Adipocyte (in vitro differentiated cells): ENCODE results near the gene WDFY4.

Source experiments
- DNase-seq: peaks from one replicate; pipeline ENCODE4 v3.0.0-alpha.2; 2015; ENCODE audit warnings: low read depth
- H3K27me3 ChIP-seq: replicated peaks from 2 replicates; pipeline ENCODE4 v1.7.0; 2013; ENCODE audit warnings: mild to moderate bottlenecking, low read length, moderate library complexity; ENCODE audit not compliant: control insufficient read depth, insufficient read depth
- H3K36me3 ChIP-seq: 2 replicates; pipeline ENCODE4 v1.7.0; 2013; ENCODE audit warnings: low read length, mild to moderate bottlenecking, moderate library complexity; ENCODE audit not compliant: control insufficient read depth, insufficient read depth, severe bottlenecking
- H3K4me1 ChIP-seq: 2 replicates; pipeline ENCODE4 v1.7.0; 2013; ENCODE audit warnings: mild to moderate bottlenecking, low read length, moderate library complexity; ENCODE audit not compliant: control insufficient read depth, insufficient read depth
- H3K4me3 ChIP-seq: 2 replicates; pipeline ENCODE4 v1.7.0; 2013; ENCODE audit warnings: mild to moderate bottlenecking, low read length, moderate library complexity
- H3K9ac ChIP-seq: 2 replicates; pipeline ENCODE4 v1.7.0; 2013; ENCODE audit warnings: mild to moderate bottlenecking, low read length, moderate library complexity
- H3K9me3 ChIP-seq: 2 replicates; pipeline ENCODE4 v1.7.0; 2013; ENCODE audit warnings: mild to moderate bottlenecking, low read length, moderate library complexity; ENCODE audit not compliant: control insufficient read depth

The WDFY4 gene

DNA sequence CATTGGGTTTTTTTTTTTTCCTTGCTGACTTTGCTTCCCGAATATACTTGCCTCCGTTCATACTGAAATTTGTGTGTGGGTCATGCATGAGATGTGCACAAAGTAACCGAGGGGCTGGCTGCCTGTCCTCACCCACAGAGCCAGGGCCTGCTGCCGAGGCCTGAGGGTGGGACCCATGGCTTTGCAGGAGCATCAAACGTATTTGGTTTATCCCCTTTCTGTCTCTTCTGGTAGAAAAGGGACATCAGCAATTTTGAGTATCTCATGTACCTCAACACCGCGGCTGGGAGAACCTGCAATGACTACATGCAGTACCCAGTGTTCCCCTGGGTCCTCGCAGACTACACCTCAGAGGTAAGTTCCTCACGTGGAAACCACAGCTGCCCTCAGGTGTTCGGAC lies 258.4 kb downstream of the WDFY4 start:
- H3K27me3 ChIP-seq: peaks cover 37% of the 10 kb centered on the region
- no peak overlapping the region for H3K9ac ChIP-seq
- no peaks in the 10 kb centered on the region for H3K36me3 ChIP-seq
- H3K4me1 ChIP-seq: no peaks in the 10 kb centered on the region
- DNase-seq: no peak
- H3K9me3 ChIP-seq: no peaks in the 10 kb centered on the region
- H3K4me3 ChIP-seq: no peak overlapping the region

DNA sequence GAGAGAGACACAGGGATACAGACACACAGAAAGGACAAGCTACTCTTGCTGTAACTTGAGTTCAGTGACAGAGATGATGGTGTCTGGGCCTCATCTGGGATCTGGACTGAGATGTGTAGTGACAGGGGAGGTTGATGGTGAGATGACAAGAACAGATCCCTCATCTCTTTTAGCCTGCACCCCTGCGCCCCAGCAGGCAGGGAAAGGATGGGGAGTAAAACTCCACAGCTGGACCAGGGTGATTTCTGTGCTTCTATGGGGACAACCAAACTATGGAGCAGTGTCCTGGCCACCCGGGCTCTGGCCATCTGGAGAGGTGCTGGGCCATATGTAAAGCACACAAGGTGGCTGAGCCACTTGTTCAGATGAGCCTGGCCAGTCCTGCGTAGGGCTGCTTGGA lies 259.5 kb downstream of the WDFY4 start:
- no peak overlapping the region for H3K4me3 ChIP-seq
- peaks cover 44% of the 10 kb centered on the region for H3K27me3 ChIP-seq
- H3K4me1 ChIP-seq: no peaks in the 10 kb centered on the region
- no peak for DNase-seq
- H3K9me3 ChIP-seq: no peaks in the 10 kb centered on the region
- H3K36me3 ChIP-seq: no peaks in the 10 kb centered on the region
- no peak overlapping the region for H3K9ac ChIP-seq

DNA sequence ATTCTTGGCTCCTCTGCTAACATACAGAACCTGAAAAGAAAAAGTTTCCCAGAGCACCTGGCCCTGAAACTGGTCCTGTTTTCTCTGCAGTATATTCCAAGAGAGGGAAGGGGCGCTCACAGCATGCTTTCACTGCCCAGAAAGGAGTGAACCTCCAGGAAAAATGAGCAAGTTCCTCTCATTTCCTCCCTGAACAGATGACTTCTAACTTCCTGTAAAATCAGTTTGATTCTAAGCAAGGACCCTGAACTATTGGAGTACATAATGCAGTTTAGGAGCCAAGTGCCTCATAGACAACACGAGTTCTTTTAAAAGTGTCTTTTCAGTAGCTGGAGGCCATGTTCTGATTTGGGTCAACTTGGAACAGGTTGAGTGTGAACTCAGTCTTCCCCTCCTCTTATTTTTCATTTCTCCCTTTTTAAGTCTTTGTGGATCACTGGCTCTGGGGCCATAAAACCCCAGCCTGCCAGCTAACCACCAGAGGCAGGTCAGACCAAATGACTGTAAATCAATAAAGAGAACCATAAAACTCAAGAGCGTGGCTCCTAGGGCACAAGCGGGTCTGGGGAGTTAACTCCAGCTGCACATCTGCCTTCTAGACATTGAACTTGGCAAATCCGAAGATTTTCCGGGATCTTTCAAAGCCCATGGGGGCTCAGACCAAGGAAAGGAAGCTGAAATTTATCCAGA lies 260.9 kb downstream of the WDFY4 start:
- no peak overlapping the region for H3K9ac ChIP-seq
- H3K27me3 ChIP-seq: peaks cover 54% of the 10 kb centered on the region
- no peaks in the 10 kb centered on the region for H3K36me3 ChIP-seq
- H3K9me3 ChIP-seq: no peaks in the 10 kb centered on the region
- H3K4me1 ChIP-seq: no peaks in the 10 kb centered on the region
- no peak for DNase-seq
- no peak overlapping the region for H3K4me3 ChIP-seq

DNA sequence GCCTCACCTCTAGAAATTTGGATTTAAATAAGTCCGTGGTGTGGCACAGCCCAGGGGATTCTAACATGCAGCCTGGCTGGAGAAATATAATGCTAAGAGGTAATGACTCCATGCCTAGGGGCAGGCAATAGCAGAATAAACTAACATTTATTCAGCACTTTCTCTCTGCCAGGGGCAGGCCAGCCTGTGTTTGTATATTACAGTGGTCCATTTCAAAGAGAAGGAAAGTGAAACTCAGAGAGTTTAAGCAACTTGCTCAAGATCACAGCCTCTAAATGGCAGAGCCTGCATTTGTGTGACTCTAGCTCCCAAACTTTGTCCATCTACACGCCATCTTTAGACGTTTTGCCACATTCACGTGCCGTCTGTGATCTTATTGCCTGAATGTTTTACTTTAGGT lies 261.7 kb downstream of the WDFY4 start:
- H3K9me3 ChIP-seq: no peaks in the 10 kb centered on the region
- no peaks in the 10 kb centered on the region for H3K36me3 ChIP-seq
- H3K4me1 ChIP-seq: no peaks in the 10 kb centered on the region
- no peak overlapping the region for H3K4me3 ChIP-seq
- peaks cover 58% of the 10 kb centered on the region for H3K27me3 ChIP-seq
- H3K9ac ChIP-seq: no peak overlapping the region
- no peak for DNase-seq

DNA sequence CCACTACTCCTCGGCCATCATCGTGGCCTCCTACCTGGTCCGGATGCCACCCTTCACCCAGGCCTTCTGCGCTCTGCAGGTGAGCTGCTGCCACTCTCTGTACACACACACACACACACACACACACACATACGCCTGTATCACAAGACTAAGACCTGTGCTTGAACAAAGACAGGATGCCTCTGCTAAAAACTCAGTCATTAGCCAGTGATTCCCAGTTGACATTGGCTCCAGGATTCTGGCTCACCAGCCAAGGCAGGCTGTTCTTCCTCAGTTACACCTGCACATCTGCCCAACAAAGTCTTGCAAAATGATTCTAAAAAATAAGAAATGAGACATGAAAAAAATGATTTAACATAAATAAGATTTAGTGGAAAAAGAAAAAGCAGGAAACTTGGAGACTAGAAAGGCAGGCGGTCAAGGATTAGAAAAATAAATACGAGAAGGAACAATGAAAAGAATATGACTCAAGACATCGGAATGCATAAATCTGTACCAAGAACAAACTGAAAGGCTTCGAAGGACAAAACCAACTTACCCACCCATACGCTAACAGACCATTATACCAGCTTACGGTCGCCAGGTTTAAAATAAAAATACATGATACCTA lies 262.3 kb downstream of the WDFY4 start:
- Histone ChIP-seq H3K4me3 (no peak overlapping the region), H3K9ac (no peak overlapping the region), H3K27me3 (peaks cover 63% of the 10 kb centered on the region), H3K36me3 (no peaks in the 10 kb centered on the region), H3K4me1 (no peaks in the 10 kb centered on the region), H3K9me3 (no peaks in the 10 kb centered on the region)
- no peak for DNase-seq

DNA sequence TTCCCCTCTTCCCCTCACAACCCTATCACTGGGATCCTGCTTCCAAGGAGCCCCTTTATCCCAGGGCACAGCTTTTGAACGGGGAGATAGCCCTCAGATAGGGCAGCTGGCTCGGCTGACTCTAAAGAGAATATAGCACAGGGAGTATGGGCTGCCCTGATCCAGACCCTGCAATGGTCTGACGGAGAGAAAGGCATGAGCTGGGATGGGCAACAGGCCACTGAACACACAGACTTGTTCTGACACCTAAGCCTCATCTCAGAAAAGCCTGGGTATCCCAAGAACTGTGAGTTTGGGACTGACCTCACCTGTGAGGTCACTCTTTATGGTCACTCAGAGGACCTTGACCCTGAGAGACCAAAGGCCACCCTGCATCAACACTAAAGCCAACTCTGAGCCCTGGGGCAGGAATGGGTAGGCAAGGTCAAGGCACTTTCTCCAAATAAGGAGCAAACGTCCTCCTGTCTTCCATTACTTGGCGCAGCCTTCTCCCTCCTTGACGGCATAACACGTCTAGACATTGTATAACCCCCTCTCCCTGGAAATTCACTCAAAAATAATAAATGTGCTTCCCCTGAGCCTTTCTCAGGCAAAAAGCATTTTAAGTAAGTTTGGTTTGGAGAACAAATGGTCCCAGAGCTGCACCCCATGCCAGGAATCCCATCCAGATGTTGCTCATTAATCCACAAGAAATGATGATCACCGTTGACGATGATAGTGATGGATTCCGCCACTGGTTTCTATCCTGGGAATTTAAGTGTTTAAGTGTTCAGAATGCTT lies 263.2 kb downstream of the WDFY4 start:
- DNase-seq: no peak
- no peaks in the 10 kb centered on the region for H3K36me3 ChIP-seq
- no peak overlapping the region for H3K4me3 ChIP-seq
- peaks cover 71% of the 10 kb centered on the region for H3K27me3 ChIP-seq
- no peaks in the 10 kb centered on the region for H3K4me1 ChIP-seq
- H3K9me3 ChIP-seq: no peaks in the 10 kb centered on the region
- no peak overlapping the region for H3K9ac ChIP-seq

DNA sequence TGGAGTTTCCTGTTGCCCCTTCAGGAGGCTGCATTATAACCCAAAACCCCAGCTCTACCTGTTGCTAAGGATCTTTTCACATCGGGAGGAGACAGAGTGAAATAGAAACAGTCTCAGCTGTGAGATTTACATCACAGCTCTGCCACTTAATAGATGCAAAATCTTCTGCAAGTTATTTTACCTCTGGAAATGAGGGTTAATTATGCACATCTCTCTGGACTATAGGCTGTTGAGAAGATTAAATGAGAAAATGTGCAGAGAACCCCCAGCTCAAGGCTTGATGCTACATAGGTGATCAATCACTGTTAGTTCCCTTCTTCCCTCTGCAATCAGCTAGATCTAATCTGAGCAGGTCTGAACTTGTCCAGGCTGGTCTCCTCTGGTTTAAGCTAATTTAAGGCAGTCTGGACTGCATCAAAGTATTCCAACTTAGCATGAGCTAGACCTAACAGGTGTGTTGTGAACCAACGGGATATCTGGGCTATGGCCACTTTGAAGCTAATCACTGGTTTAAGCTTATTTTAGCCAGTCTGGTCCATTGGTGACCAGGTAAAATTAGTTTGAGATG lies 263.9 kb downstream of the WDFY4 start:
- no peak for DNase-seq

DNA sequence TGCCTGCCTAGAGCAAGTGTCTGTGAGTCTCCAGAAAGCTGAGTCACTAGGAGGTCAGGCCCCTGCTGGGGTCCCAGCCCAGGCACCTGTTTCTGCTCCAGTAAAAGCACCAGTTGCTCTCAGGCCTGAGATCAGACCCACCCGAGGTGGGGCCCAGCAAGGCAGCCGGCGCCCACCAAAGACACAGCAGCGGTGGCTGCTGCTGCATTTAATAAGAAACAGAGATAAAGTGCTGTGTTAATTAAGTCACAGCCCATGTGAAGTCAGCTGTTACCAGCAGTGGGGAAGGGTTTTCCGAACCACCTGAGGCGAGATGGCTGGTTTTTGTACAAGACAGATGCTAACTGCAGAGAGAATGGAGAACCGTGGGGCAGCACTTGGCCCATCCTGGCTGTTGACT lies 267.0 kb downstream of the WDFY4 start:
- Histone ChIP-seq H3K36me3 (no peaks in the 10 kb centered on the region), H3K27me3 (peaks cover 77% of the 10 kb centered on the region), H3K9me3 (no peaks in the 10 kb centered on the region), H3K4me1 (no peaks in the 10 kb centered on the region), H3K4me3 (no peak overlapping the region), H3K9ac (no peak overlapping the region)
- no peak for DNase-seq

More for the DNA sequence above, 263.9 kb downstream of the WDFY4 start:
- Histone ChIP-seq H3K27me3 (peaks cover 77% of the 10 kb centered on the region), H3K4me3 (no peak overlapping the region), H3K36me3 (no peaks in the 10 kb centered on the region), H3K9me3 (no peaks in the 10 kb centered on the region), H3K9ac (no peak overlapping the region), H3K4me1 (no peaks in the 10 kb centered on the region)

DNA sequence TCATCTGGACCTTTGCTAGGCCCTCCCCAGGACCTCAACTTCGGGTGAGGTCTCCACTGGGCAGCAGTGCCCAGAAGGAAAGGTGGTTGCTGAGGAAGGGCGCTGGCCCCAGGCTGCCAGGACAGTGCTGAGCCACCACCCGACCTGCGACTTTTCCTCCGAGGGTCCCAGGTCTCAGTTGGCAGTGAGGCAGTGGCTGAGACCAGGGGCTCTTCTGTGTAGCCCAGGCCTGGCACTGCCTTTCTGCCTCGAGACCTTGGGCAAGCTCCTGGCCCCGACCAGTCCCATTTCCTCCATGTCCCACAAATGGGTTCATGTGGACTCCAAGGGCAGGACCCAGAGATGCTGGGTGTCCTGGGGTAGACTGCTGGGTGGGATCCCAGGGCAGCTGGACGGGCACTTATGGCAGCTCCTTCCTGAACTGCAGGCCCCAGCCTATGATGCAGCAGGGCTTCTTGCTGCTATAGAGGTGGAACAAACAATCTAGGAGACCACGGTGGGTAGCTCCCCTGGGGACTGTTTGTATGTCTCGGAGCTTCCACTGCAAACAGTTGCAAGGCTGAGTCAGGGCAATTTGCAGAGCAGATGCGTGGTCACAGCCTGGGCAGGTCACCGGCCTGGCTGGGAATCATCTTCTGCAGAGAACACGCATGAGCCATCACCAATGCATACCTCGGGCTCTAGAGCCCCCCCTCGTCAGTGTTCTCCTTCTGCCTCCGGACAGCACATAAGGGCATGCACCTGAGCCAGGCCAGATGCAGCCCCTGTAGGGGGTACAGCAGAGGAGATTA lies 272.9 kb downstream of the WDFY4 start:
- H3K4me3 ChIP-seq: no peak overlapping the region
- no peaks in the 10 kb centered on the region for H3K4me1 ChIP-seq
- DNase-seq: no peak
- H3K9ac ChIP-seq: no peak overlapping the region
- H3K36me3 ChIP-seq: no peaks in the 10 kb centered on the region
- peaks cover 5% of the 10 kb centered on the region for H3K9me3 ChIP-seq
- H3K27me3 ChIP-seq: peaks cover 55% of the 10 kb centered on the region

DNA sequence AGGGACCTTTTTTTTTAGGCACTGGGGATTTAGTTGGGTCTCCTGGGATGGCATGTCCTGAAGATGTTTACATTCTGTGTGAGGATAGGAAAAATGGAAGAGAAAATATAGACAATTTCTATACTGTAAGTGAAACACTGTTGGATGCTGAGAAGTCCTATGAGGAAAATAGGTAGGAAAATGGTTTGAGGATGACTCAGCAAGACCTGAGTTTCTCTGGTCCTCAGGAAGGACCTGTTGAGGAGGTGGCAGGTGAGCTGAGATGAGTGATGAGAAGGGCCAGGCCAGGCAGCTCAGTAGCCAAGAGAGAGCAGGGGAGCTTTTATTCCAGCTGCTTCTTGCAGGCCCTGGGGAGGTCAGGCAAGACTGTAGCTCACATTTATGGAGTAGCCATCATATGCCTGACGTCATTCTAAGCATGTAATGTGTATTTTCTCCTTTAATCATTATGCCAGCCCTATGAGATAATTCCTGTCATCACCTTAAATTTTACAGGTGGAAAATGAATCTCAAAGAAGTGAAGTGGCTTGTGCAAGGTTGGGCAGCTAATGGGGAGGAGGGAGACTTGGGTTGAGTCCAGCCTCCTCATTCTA lies 274.0 kb downstream of the WDFY4 start:
- DNase-seq: no peak
- no peak overlapping the region for H3K9ac ChIP-seq
- H3K4me1 ChIP-seq: no peaks in the 10 kb centered on the region
- H3K9me3 ChIP-seq: peaks cover 5% of the 10 kb centered on the region
- no peak overlapping the region for H3K4me3 ChIP-seq
- peaks cover 51% of the 10 kb centered on the region for H3K27me3 ChIP-seq
- no peaks in the 10 kb centered on the region for H3K36me3 ChIP-seq
